Caki2 (cell line): ENCODE data around the gene NPTX1. TPM values are rescaled to one million over a fixed set of nuclear protein-coding genes. Genes with fewer than 3 reads are reported as not detected.
A peak's percentile ranks its signal among the peaks of the same experiment; 100 is the strongest.

Source experiments
- DNase-seq: peaks from one replicate; pipeline ENCODE4 v3.0.0-alpha.2; 2015; ENCODE audit warnings: low read depth
- in situ Hi-C: cut with HindIII; loops from 2 replicates; pipeline ENCODE4 v1.10.0; 2016; ENCODE audit warnings: low sequenced_read_pairs, low pct_unique_long_range_greater_than_20kb, mixed read lengths
- total RNA-seq: library from RNA; depleted of rRNA; stranded (reverse); fragments of >200 nt; shearing (Covaris generic); gene quantifications from 2 replicates; pipeline ENCODE4 v1.2.3, GENCODE V29; 2014; ENCODE audit warnings: low replicate concordance

The NPTX1 gene
- total RNA-seq, 1 experiment from 2014 or later, result not detected

DNA sequence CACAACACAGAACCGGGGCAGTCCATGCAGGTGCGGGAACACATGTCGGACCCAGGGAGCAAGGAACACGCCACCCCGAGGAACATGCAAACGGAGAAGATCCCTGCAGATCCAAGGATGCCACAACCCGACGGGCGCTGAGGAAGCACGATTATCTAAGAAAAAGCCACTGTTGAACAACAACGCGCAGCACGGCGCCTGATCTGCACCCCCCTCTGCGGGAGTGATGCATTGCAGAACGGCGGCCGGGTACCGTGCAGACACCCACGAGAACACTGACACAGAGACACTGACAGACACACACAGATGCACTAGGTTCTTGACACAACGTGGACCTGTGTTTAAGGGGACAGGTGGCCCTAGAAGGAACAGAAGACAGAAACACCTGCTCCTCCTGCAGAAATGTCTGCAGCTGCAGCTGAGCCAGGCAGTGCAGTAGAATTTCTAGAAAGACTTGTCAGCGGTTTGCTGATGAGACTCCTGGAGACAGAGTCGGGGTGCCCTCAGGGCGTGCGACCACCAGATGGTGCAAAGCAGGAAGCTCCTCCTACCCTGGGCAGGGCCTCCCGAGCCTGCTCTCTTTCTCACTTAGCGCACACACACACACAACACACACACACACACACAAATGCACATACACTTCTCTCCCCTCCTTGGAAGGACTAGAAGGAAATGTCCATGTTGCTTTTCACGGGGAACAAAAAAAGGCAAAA is 7.5 kb downstream of the NPTX1 start:
- in situ Hi-C loops, result no loop called here
- no peak for DNase-seq

DNA sequence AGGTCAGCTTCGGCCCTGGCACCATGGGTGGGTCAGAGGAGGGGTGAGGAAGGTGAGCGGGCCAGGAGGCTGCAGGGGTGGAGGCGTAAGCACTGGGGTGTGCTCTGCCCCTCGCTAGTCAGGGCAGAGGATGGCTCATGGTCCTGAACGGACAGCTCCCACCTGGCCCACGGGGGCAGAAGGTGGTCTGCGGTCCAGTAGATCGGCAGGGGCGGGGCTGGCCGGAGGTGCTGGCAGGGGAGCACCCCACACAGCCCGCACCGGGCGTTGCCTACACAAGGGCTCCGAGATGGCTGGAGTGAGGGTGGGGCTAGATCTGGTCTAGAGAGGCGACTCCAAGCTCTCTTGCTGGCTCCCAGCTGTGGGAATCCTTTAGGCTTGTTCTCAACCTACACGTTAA is 8.2 kb downstream of the NPTX1 start:
- in situ Hi-C loops, result no loop called here
- DNase-seq, result no peak

DNA sequence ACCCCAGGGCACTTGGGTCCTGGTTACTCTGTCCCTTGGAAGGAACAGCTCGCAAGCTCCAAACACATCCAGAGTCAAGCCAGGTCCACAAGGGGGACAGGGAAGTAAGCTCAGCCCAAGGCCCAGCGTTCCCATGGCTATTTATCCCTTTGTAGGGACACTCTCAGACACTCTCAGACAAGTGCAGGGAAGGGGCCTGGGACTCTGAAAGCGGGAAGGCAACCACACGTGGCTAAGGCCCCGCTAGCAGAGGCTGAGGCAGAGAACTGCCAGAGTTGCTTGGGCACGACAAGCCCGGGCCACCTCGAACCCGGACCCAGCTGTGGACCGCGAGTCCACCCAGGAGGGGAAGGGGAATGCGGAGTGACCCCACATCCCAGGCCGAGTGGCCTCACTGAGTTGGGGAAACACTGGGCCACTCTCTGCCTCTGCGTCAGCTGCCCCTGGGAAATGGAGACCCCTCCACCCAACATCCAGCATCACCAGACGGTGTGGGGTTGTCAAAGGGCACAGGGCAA is 10.2 kb downstream of the NPTX1 start:
- DNase-seq, result no peak
- in situ Hi-C loops, result no loop called here

DNA sequence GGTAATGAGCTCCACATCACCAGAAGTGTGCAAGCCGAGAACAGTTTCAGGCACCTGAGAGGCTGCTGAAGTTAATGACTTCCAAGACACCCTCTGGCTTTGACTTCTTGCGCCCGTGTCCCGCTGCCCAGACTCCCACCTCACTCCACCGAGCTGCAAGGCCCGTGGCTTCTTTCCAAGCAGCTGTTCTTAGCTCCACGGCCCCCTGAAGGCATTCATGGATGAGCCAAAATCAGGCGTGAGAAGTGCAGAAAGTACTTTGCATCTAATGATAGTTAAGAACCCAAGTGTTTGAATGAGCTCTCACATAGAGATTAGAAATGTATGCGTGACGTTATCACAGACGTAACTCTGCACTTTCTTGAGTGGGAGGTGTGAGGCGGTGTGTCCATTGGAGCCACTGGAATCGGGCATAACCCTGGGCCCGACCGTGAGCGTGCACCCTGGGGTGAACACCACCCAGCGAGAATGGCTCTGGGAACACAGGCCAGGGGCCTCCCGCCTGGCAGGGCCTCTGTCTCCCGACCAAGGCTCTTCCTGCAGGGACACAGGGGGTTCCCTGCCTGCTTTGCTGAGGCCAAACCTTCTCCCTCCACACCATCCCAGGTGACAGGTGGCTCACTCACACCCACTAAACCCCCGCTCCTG is 11.0 kb downstream of the NPTX1 start:
- in situ Hi-C loops, result no loop called here
- no peak for DNase-seq

DNA sequence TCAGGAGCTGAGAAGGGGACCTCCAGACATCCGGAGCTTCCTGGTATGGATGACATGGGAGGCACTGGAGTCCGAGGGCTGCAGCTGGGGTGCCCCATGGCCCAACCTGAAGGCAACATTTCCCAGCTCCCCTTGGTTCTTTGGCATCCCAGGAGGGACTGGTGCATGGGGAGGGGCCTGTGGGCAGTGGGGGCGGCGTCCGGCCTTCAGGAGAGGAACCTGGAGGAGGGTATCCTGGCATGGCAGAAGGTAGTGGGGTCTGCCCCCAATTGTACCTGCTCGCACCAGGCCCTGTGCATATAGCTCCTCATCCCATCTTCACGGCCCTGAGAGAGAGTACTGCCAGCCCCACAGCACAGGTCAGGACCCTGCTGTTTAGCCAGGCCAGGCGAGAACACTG is 11.9 kb downstream of the NPTX1 start:
- in situ Hi-C loops, result no loop called here
- DNase-seq, result no peak

DNA sequence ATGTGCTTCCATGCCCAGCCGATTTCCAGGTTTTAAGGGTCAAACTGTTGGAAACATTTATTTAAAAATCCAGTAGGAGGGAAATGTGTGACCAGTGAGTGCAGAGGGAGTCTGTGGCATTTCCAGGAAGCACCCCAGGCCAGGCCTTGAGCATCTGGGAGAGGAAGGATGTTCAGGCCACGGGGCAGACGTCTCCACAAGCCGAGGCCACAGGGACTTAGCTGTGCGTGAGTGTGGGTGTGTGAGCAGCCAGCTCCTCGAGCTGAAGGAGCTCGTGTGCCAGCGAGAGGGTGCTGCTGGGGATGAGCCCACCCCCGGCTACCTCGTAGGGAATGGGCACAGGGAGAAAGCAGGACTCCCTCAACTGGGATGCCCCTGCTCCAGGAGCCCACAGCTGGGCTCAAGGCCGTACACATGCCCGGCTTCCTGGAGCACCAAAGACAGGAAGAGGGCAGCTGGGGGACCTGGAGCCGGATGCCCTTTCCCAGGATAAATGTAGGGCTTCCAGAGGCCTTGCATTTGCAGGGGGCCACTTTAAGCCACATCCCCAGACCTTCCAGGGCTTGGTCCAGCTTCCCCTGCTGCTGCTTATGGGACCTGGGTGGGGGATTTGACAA is 12.5 kb downstream of the NPTX1 start:
- no peak for DNase-seq
- in situ Hi-C loops, result no loop called here

DNA sequence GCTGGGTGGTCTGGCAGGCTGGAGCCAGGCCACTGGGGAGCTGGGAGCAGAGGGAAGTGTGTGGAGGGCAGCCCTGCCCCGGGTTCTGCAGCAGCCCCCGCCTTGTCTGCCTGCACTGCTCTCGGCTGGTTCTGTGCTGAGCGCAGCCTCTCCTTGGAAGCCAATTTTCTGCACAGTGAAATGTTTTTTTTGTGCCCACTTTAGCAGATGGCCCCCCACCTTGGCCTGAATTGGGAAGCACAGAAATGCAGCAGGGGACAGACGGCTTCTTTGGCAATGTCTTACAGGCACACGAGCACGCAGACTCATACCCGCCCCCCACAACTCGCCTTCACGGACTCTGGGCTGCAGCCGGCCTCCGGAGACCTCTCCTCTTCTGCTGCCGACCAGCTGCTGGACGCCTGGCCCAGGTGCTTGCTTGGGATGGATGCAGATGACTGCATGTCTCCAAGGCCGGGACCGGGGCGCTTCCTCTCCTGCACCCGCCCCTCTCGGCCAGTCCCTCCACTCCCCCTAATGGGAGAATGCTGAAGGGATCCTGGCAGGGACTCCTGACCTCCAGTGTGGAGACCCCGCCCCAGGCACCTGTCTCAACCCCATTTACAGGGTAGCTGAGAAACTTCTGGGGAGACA is 14.8 kb downstream of the NPTX1 start:
- in situ Hi-C loops, result no loop called here
- no peak for DNase-seq

DNA sequence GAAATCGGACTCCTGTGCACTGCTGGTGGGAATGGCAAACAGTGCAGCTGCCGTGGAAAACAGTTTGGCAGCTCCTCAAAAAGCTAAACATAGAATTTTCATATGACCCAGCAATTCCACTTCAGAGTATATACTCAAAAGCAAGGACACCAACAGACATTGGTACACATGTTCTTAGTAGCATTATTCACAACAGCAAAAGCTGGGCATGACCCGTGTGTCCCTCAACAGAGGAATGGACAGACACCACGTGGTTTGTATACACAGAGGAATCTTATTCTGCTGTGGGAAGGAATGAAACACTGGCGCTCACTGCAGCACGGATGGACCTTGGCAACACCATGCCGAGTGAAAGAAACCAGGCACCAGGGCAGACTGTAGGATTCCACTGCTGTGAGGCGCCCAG is 16.0 kb downstream of the NPTX1 start:
- in situ Hi-C loops, result no loop called here
- DNase-seq, result no peak

DNA sequence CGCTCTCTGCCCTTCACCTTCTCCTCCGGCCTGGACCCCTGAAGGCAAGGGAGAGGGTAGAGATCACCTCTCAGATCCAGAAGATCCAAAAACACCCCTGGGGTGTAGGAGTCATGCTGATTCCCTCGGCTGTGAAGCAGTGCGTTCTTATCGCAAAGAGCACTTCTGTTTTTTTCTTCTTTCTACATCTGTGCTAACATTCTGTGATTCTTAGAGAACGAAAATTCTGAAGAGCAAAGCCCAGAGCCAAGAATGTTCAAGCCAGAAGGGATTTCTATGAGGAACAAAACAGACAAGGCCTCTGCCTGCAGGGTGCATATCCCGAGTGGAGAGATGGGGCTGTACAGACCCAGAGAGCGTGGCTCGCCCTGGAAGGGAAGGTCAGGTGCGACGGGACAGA is 17.2 kb downstream of the NPTX1 start:
- in situ Hi-C loops, result no loop called here
- no peak for DNase-seq

DNA sequence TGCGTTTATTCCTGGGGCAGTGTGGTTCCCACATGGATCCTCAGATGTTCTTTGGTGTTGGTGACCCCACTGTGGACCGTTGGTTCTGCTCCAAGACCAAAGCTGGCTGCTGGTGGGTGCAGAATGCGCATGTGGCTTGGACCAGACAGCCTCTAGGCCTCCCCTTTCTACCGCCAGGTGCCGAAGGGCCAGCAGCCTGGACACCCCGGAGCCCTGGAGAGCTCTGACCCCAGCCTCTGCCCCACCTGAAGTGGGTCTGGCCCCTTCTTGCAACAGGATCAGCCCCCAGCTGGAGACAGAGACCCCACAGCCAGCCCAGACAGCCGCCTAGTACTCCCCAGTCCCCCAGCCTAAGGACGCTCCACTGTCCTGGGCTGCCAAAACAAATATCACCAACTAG is 18.4 kb downstream of the NPTX1 start:
- DNase-seq, result no peak

DNA sequence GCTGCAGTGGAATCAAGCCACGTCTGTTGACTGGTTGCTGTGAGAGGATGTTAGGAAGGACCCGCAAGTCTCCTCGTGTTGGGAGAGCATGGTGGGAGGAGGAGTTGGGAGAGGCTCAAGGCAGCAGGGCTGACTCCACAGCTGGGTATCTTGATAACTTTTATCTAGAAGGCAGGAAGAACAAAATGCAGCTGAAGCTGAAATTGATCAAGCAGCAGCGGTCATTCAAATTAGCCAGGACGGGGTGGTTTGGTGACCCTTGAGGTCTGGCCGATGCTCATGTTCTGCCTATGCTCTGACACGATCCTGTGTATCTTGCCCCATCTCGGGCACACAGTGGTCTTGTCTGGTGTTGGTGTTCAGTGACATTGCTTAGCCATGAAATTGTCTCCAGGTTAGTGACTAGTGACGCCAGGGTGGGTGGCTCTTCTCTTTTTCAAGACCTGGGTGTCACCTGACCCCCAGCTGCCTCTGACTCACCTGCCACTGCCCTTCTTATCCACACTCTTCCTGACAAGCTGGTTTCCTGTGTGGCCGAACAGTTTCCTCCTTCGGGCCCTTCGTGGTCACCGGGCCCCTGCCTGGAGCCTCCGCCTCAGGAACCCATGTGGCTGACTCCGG is 19.1 kb downstream of the NPTX1 start:
- in situ Hi-C loops, result no loop called here
- DNase-seq, result no peak

More for the DNA sequence above, 18.4 kb downstream of the NPTX1 start:
- in situ Hi-C loops, result no loop called here

DNA sequence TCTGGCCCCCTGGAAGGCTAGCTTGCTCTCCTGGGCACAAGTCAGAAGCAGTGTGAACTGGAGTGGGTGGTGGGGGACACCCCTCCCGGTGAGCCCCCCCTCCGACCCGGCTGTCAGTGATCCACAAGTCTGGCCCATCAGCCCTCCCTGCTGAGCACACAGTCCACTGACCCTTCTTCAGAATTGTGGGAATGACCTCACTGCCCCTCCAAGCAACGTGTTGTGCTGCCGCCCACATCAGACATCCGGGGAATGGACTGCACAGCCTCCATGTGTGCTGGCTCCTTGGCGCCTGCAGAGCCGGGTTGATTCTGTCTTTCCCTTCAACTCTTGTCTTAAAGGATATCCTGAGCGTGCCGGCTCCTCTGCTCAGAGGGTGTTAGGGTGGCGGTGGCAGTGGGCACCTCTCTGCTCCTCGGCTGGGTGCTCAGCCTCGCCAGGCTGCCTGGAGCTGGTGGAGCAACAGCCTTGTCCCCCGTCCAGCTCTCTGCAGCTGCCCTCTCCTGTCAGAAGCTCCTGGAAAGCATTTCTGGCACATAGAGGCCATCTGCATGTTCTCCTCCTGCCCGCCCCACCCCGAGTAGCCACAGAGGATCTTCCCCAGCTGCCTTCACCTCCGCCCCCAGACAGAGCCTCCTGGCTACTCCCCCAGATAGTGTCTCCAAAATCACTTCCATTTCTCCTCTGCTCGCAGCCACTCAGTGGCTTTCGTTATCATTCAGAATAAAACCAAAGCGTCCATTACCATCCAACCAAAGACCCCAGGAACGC is 19.8 kb downstream of the NPTX1 start:
- no peak for DNase-seq
- in situ Hi-C loops, result no loop called here

DNA sequence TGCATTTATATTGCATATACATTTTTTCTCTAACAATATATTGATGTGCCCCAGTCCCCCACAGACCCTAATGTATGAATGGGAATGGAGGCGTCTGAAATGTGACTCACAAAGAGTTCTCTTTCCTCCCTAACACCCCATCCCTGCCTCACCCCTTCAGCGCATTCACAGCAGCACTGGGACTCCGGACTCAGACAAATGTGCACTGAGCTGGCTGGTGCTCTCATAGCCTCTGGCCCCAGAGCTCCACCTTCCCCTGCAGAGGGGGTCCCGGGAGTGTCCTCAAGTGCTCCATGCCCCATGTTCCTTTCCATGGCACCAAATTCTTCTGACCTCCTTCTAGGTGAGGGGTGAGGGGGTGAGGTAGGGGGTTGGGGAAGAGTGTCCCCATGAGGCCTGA is 20.6 kb downstream of the NPTX1 start:
- in situ Hi-C loops, result no loop called here
- no peak for DNase-seq

DNA sequence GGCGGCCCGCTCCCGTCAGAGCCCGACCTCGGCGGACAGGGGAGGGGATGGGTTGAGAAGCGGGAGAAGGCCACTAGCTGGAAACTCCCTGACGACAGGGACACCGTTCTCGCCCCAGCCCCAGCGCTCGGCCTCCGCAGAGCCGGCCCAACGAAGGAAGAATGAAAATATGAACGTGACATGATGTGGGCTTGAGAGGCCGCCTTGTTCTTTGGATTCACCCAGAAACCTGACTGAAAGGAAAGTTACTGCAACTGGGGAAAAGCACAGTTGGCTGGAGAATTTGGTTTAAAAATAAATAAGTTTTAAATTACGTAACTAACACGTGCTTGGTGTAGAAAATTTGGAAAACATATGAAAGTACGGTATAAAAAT is 21.1 kb downstream of the NPTX1 start:
- in situ Hi-C loops, result no loop called here
- DNase-seq, result no peak

DNA sequence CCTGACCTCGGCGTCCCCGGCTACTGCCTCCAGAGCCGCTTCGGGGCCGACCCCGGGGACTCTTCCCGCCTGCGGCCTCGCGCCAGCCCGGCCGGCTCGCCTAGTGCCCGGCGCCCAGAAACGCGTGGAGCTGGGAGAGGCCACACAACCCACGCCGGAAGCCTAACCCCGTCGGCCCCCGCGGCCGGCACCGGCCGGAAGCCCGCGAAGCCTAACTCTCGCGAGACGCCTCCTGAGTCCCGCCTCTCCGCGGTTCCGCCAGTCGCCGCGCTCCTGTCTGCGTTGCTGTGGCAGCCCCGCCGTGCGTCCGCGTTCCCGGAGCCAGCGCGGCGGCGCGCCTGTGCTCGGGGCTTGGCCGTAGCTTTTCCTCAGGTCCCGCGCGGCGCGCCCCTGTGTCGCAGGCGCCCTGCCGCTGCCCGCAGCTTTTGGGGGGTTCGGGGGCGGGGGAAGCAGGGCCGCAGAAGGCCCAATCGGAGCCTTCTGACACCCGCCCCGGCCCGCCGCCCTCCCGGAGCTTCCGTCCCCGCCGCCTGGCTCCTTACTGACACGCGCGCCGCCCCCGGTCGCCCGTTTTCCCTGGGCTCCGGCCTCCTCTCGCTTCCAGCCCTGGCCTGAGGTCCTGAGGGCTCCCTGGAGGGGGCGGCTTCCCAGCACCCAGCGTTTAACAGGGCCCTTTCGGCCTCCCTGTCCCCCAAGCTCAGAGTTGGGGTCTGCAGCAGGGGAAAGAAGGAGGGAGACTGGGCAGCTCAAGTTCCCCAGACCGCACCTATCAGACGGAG is 21.7 kb downstream of the NPTX1 start:
- peak; percentile 95 for DNase-seq
- in situ Hi-C loops, result no loop called here

DNA sequence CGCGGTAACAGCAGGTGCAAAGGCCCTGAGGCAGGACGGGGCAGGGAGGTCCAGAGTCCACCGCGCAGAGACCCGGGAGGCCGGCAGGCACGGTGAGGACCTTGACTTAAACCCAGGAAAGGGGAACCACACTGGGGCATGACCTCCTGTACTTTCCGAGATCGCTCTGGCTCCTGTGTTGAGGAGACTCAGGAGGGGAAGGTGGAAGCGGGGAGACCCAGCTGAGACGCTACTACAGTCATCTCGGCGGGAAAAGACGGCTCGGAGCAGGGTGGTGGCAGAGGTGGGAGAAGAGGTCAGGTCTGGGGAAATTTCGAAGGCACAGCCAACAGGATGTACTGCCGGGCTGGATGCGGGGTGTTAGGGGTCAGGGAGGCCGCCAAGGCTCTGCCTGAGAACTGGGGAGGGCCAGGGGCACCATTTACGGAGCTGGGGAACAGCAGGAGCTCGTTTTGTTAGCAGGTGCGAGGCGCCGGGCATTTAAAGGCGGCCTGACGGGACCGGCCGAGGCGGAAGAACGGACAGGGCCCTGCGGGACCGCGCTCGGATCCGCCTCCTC is 22.3 kb downstream of the NPTX1 start:
- no peak for DNase-seq
- in situ Hi-C loops, result no loop called here
